VCaP (cell line): ENCODE measurements around the gene OFD1.

Experiments
- H3K27ac ChIP-seq: fragments of 450-650 bp; 2 replicates; pipeline ENCODE4 v1.5.1; 2017
- CTCF ChIP-seq: fragments of 450-650 bp; conservative IDR thresholded peaks from 2 replicates; pipeline ENCODE4 v1.5.1; 2017; ENCODE audit warnings: mild to moderate bottlenecking, moderate library complexity

The OFD1 gene

GRCh38 chrX:13756381-13756780 lies 21.8 kb downstream of the OFD1 start:
- no peak for TF ChIP-seq CTCF
- peak overlapping the region; percentile 68 for H3K27ac ChIP-seq

- no peak for TF ChIP-seq CTCF
- H3K27ac ChIP-seq = peak overlapping the region; percentile 68
Measured at GRCh38 chrX:13759152-13759718, 24.7 kb downstream of the OFD1 start.

- no peak overlapping the region for H3K27ac ChIP-seq
- no peak for TF ChIP-seq CTCF
Measured at GRCh38 chrX:13760426-13760825, 25.9 kb downstream of the OFD1 start.

- no peak overlapping the region for H3K27ac ChIP-seq
- no peak for TF ChIP-seq CTCF
Measured at GRCh38 chrX:13761606-13762414, 27.3 kb downstream of the OFD1 start.

- H3K27ac ChIP-seq = peak overlapping the region; percentile 69
- TF ChIP-seq CTCF = no peak; the same call in 1 of the 2 replicates
Measured at GRCh38 chrX:13763489-13763888, 28.9 kb downstream of the OFD1 start.

- peak overlapping the region; percentile 69 for H3K27ac ChIP-seq
- no peak for TF ChIP-seq CTCF
Measured at GRCh38 chrX:13764281-13764680, 29.7 kb downstream of the OFD1 start.

- peak; percentile 71 for TF ChIP-seq CTCF
- H3K27ac ChIP-seq = peak overlapping the region; percentile 69
Measured at GRCh38 chrX:13764765-13765164, 30.2 kb downstream of the OFD1 start.
